H1 (cell line): ENCODE measurements around the gene HHAT.

ENCODE experiments used
- EZH2 ChIP-seq: fragments of 200-600 bp; sonication (generic); IDR thresholded peaks from 2 replicates; pipeline ENCODE4 v1.7.1; 2012; ENCODE audit warnings: low read depth, mild to moderate bottlenecking, moderate library complexity, low read length, inconsistent platforms; ENCODE audit not compliant: severe bottlenecking
- HDAC2 ChIP-seq, 2 experiments: fragments of 300-600 bp in 1 of 2; sonication (generic) in 1 of 2; IDR thresholded peaks; 2 replicates each; pipeline ENCODE4 v1.6.1; 2011 to 2012; ENCODE audit warnings: low read depth in 2 of 2, low read length in 2 of 2, mild to moderate bottlenecking in 2 of 2, moderate library complexity in 2 of 2, borderline replicate concordance in 1 of 2, inconsistent platforms in 1 of 2
- POLR2A ChIP-seq, 2 experiments: IDR thresholded peaks; 1 replicate in 1 of 2; 2 replicates in 1 of 2; pipeline ENCODE4 v1.6.1; 2011; ENCODE audit warnings: low read depth in 2 of 2, low read length in 2 of 2, mild to moderate bottlenecking in 2 of 2; ENCODE audit errors: control extremely low read depth in 1 of 2
- POLR2AphosphoS5 ChIP-seq: IDR thresholded peaks from 2 replicates; pipeline ENCODE4 v1.6.1; 2011; ENCODE audit warnings: low read depth, low read length
- RBBP5 ChIP-seq: IDR thresholded peaks from 2 replicates; pipeline ENCODE4 v1.7.1; 2012; ENCODE audit warnings: low read depth, mild to moderate bottlenecking, inconsistent platforms, low read length, moderate library complexity, borderline replicate concordance
- RNF2 ChIP-seq: fragments of 200-900, 300-1000 bp; sonication (generic); IDR thresholded peaks from 2 replicates; pipeline ENCODE4 v1.7.1; 2016; ENCODE audit warnings: borderline replicate concordance, low read depth, mild to moderate bottlenecking, antibody characterized with exemption, low read length; ENCODE audit not compliant: poor library complexity, severe bottlenecking; ENCODE audit errors: missing control alignments
- SIX5 ChIP-seq: IDR thresholded peaks from 2 replicates; pipeline ENCODE4 v1.6.1; 2011; ENCODE audit warnings: mild to moderate bottlenecking, low read depth, low read length
- SRF ChIP-seq: IDR thresholded peaks from 2 replicates; pipeline ENCODE4 v1.6.1; 2011; ENCODE audit warnings: mild to moderate bottlenecking, low read depth, low read length, moderate library complexity
- SUZ12 ChIP-seq: fragments of 200-600 bp; sonication (generic); IDR thresholded peaks from 2 replicates; pipeline ENCODE4 v1.6.1; 2012; ENCODE audit warnings: mild to moderate bottlenecking, inconsistent platforms, low read length, moderate library complexity, mixed read lengths
- TF ChIP-seq, protein P1 (sequence below): IDR thresholded peaks from 2 replicates; pipeline ENCODE4 v1.6.1; 2011; ENCODE audit warnings: low read depth, mild to moderate bottlenecking, low read length; ENCODE audit not compliant: insufficient read depth
- TF ChIP-seq, protein P2 (sequence below), 3 experiments: IDR thresholded peaks; 1 replicate in 2 of 3; 2 replicates in 1 of 3; pipeline versions ENCODE4 v1.5.1 to v1.6.1; 2011; ENCODE audit warnings: low read length in 3 of 3, mild to moderate bottlenecking in 3 of 3, inconsistent platforms in 2 of 3, low read depth in 1 of 3, moderate library complexity in 1 of 3; ENCODE audit not compliant: insufficient read depth in 1 of 3; ENCODE audit errors: control extremely low read depth in 1 of 3

- no peak for TF ChIP-seq SIX5
- TF ChIP-seq RNF2 = no peak
- no peak for TF ChIP-seq SUZ12
- TF ChIP-seq POLR2A (IDR thresholded peaks at IDR 0.05; ENCODE audit: control extremely low read depth in 1 of 2, low read depth in 2 of 2, low read length in 2 of 2) = no peak
- no peak for TF ChIP-seq RBBP5
- no peak for TF ChIP-seq HDAC2 (IDR thresholded peaks at IDR 0.05; ENCODE audit: borderline replicate concordance in 1 of 2, low read depth in 2 of 2, low read length in 2 of 2)
- TF ChIP-seq SRF = no peak
- TF ChIP-seq, protein P1, sequence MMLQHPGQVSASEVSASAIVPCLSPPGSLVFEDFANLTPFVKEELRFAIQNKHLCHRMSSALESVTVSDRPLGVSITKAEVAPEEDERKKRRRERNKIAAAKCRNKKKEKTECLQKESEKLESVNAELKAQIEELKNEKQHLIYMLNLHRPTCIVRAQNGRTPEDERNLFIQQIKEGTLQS = no peak
- TF ChIP-seq, protein P2, sequence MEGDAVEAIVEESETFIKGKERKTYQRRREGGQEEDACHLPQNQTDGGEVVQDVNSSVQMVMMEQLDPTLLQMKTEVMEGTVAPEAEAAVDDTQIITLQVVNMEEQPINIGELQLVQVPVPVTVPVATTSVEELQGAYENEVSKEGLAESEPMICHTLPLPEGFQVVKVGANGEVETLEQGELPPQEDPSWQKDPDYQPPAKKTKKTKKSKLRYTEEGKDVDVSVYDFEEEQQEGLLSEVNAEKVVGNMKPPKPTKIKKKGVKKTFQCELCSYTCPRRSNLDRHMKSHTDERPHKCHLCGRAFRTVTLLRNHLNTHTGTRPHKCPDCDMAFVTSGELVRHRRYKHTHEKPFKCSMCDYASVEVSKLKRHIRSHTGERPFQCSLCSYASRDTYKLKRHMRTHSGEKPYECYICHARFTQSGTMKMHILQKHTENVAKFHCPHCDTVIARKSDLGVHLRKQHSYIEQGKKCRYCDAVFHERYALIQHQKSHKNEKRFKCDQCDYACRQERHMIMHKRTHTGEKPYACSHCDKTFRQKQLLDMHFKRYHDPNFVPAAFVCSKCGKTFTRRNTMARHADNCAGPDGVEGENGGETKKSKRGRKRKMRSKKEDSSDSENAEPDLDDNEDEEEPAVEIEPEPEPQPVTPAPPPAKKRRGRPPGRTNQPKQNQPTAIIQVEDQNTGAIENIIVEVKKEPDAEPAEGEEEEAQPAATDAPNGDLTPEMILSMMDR (IDR thresholded peaks at IDR 0.05; ENCODE audit: control extremely low read depth in 1 of 3, insufficient read depth in 1 of 3, low read depth in 1 of 3, low read length in 3 of 3) = no peak
- no peak for TF ChIP-seq EZH2
- no peak for TF ChIP-seq POLR2AphosphoS5
Measured at GRCh38 chr1:210300923-210301614, 27.6 kb upstream of the HHAT start.
